PC-9 (cell line): Measurements from ENCODE around the gene KMT5C.

Experiments
- CTCF ChIP-seq: fragments of 200-600 bp; sonication (generic); conservative IDR thresholded peaks from 2 replicates; pipeline ENCODE4 v1.6.1; 2017; ENCODE audit warnings: mixed run types, antibody characterized with exemption, mild to moderate bottlenecking, moderate library complexity
- EZH2 ChIP-seq: fragments of 200-600 bp; sonication (generic); IDR thresholded peaks from 2 replicates; pipeline ENCODE4 v1.8.0; 2017; ENCODE audit warnings: antibody characterized with exemption, low read depth

DNA sequence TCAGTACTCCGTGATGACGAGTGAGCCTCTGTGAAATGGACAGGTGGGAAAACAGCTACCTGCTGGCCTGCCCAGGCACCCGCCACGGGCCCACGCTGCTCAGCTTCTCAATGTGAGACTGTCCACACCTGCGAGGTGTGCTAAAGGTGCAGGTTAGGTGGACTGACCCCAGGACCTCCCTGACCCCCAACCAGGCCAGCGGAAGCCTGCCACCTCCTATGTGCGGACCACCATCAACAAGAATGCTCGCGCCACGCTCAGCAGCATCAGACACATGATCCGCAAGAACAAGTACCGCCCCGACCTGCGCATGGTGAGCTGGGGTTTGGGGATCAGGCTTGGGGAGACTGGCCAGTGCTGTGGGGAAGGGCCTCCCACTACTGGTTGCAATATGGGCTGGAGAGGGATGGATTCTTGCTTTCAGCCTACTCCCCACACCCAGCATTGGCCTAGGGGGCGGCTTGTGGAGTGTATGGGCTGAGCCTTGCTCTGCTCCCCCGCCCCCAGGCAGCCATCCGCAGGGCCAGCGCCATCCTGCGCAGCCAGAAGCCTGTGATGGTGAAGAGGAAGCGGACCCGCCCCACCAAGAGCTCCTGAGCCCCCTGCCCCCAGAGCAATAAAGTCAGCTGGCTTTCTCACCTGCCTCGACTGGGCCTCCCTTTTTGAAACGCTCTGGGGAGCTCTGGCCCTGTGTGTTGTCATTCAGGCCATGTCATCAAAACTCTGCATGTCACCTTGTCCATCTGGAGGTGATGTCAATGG, 48.2 kb downstream of the KMT5C start:
- TF ChIP-seq CTCF (no peak), EZH2 (no peak)
